Measurements from ENCODE around the gene DNAJA3.

GRCh38 chr16:4452674-4453073 is 27.0 kb downstream of the DNAJA3 start:
- TF ChIP-seq ZFP30 (CRISPR knock-in tag; IDR thresholded peaks at IDR 0.05) = no peak
- no peak for TF ChIP-seq PATZ1 (CRISPR knock-in tag; IDR thresholded peaks at IDR 0.05; ENCODE audit: borderline replicate concordance)
- TF ChIP-seq CSRNP3 (CRISPR knock-in tag; IDR thresholded peaks at IDR 0.05) = no peak
- TF ChIP-seq, protein P1, sequence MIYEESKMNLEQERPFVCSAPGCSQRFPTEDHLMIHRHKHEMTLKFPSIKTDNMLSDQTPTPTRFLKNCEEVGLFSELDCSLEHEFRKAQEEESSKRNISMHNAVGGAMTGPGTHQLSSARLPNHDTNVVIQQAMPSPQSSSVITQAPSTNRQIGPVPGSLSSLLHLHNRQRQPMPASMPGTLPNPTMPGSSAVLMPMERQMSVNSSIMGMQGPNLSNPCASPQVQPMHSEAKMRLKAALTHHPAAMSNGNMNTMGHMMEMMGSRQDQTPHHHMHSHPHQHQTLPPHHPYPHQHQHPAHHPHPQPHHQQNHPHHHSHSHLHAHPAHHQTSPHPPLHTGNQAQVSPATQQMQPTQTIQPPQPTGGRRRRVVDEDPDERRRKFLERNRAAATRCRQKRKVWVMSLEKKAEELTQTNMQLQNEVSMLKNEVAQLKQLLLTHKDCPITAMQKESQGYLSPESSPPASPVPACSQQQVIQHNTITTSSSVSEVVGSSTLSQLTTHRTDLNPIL (CRISPR knock-in tag; IDR thresholded peaks at IDR 0.05; ENCODE audit: low read depth) = no peak
- no peak for TF ChIP-seq ARNTL (CRISPR knock-in tag; IDR thresholded peaks at IDR 0.05; ENCODE audit: borderline replicate concordance, low read depth)
- TF ChIP-seq ZFP3 (CRISPR knock-in tag; IDR thresholded peaks at IDR 0.05) = no peak
- TF ChIP-seq PPARA (CRISPR knock-in tag; IDR thresholded peaks at IDR 0.05; ENCODE audit: borderline replicate concordance) = no peak
- no peak for TF ChIP-seq TCF4 (CRISPR knock-in tag; IDR thresholded peaks at IDR 0.05; ENCODE audit: borderline replicate concordance)
- TF ChIP-seq ZNF8 (CRISPR knock-in tag; IDR thresholded peaks at IDR 0.05) = no peak
- no peak for TF ChIP-seq OSR1 (CRISPR knock-in tag; IDR thresholded peaks at IDR 0.05)
- TF ChIP-seq SNAI2 (CRISPR knock-in tag; IDR thresholded peaks at IDR 0.05) = no peak
- no peak for TF ChIP-seq POU6F1 (CRISPR knock-in tag; IDR thresholded peaks at IDR 0.05; ENCODE audit: borderline replicate concordance, low read depth)
- TF ChIP-seq ZNF70 (CRISPR knock-in tag; IDR thresholded peaks at IDR 0.05) = no peak
- no peak for TF ChIP-seq TOX (CRISPR knock-in tag; IDR thresholded peaks at IDR 0.05; ENCODE audit: borderline replicate concordance)
